M059J (cell line): ENCODE measurements around the gene RPS8. TPM values are rescaled to one million over a fixed set of nuclear protein-coding genes. Genes with fewer than 3 reads are reported as not detected.
"Not testable (repeated sequence)": the region's sequence is repeated elsewhere in the genome, so short reads cannot be mapped to it uniquely, and the experiment has no call there.

ENCODE experiments used
- DNase-seq: peaks from one replicate; pipeline ENCODE4 v3.0.0-alpha.2; 2012; ENCODE audit warnings: low read depth
- total RNA-seq: library from RNA; depleted of rRNA; stranded (reverse); fragments of >200 nt; shearing (Covaris generic); gene quantifications from 2 replicates; pipeline ENCODE4 v1.2.3, GENCODE V29; 2014; rRNA removed

Gene RPS8
- total RNA-seq, 1 experiment from 2014 or later = 1,381 TPM

GRCh38 chr1:44820328-44821239, 45.2 kb downstream of the RPS8 start:
- no peak for DNase-seq

GRCh38 chr1:44821240-44821715, 45.9 kb downstream of the RPS8 start:
- DNase-seq = no peak

- DNase-seq = no peak
Observed at GRCh38 chr1:44822131-44822701, 46.9 kb downstream of the RPS8 start.

GRCh38 chr1:44822981-44823451, 47.7 kb downstream of the RPS8 start:
- no peak for DNase-seq

- DNase-seq = not testable (repeated sequence)
Observed at GRCh38 chr1:44824392-44824791, 49.1 kb downstream of the RPS8 start.

- DNase-seq = no peak
Observed at GRCh38 chr1:44826375-44827196, 51.2 kb downstream of the RPS8 start.

GRCh38 chr1:44827197-44828002, 52.1 kb downstream of the RPS8 start:
- no peak for DNase-seq

GRCh38 chr1:44828003-44828651, 52.8 kb downstream of the RPS8 start:
- no peak for DNase-seq

Other genes with a start within 250 kb of the RPS8 start
- gene TMEM53, start 101.1 kb upstream of the RPS8 start, total RNA-seq = 12.7 and 17.0 TPM in 2 replicates
- 0.37 and 2.8 TPM in 2 replicates for gene ARMH1, start 100.8 kb upstream of the RPS8 start, total RNA-seq
- not detected in 2 replicates for gene RNU5D-1, start 44.4 kb upstream of the RPS8 start, total RNA-seq
- 86.9 and 127 TPM in 2 replicates for gene KIF2C, start 35.7 kb upstream of the RPS8 start, total RNA-seq
- 0.05 and 0.57 TPM in 2 replicates for gene BEST4, start 12.6 kb downstream of the RPS8 start, total RNA-seq
- gene PLK3, start 24.8 kb downstream of the RPS8 start, total RNA-seq = 8.0 and 9.5 TPM in 2 replicates
- 1.4 TPM in 1 of 2 replicates, not detected in the other for gene DYNLT4, start 31.8 kb downstream of the RPS8 start, total RNA-seq
- 1.2 and 4.3 TPM in 2 replicates for gene BTBD19, start 33.0 kb downstream of the RPS8 start, total RNA-seq
- 0.17 TPM in 1 of 2 replicates, not detected in the other for gene PTCH2, start 67.7 kb downstream of the RPS8 start, total RNA-seq
- gene EIF2B3, start 211.1 kb downstream of the RPS8 start, total RNA-seq = 41.3 and 48.0 TPM in 2 replicates
- gene HECTD3, start 235.8 kb downstream of the RPS8 start, total RNA-seq = 23.8 and 33.7 TPM in 2 replicates
- gene UROD, start 236.7 kb downstream of the RPS8 start, total RNA-seq = 125 and 127 TPM in 2 replicates